BLaER1 (cell line): ENCODE results near the gene TBC1D1.

Experiments used
- H3K27ac ChIP-seq: shearing (Covaris generic); formaldehyde crosslinking; 2 replicates; pipeline ENCODE4 v1.8.1; 2022
- H3K27me3 ChIP-seq: shearing (Covaris generic); formaldehyde crosslinking; 2 replicates; pipeline ENCODE4 v1.8.1; 2022
- H3K36me3 ChIP-seq: shearing (Covaris generic); formaldehyde crosslinking; 2 replicates; pipeline ENCODE4 v1.8.1; 2022
- H3K4me1 ChIP-seq: shearing (Covaris generic); formaldehyde crosslinking; 2 replicates; pipeline ENCODE4 v1.8.1; 2022
- H3K4me2 ChIP-seq: shearing (Covaris generic); formaldehyde crosslinking; 2 replicates; pipeline ENCODE4 v1.8.1; 2022
- H3K4me3 ChIP-seq: shearing (Covaris generic); formaldehyde crosslinking; 2 replicates; pipeline ENCODE4 v1.8.1; 2022
- H3K9ac ChIP-seq: shearing (Covaris generic); formaldehyde crosslinking; 2 replicates; pipeline ENCODE4 v1.8.1; 2022
- H3K9me3 ChIP-seq: shearing (Covaris generic); formaldehyde crosslinking; 2 replicates; pipeline ENCODE4 v1.8.1; 2022
- H4K20me1 ChIP-seq: shearing (Covaris generic); formaldehyde crosslinking; 2 replicates; pipeline ENCODE4 v1.8.1; 2022
- Cebpa-rat ChIP-seq: shearing (Covaris generic); IDR thresholded peaks from 2 replicates; pipeline ENCODE4 v1.8.1; 2022

Gene TBC1D1

DNA sequence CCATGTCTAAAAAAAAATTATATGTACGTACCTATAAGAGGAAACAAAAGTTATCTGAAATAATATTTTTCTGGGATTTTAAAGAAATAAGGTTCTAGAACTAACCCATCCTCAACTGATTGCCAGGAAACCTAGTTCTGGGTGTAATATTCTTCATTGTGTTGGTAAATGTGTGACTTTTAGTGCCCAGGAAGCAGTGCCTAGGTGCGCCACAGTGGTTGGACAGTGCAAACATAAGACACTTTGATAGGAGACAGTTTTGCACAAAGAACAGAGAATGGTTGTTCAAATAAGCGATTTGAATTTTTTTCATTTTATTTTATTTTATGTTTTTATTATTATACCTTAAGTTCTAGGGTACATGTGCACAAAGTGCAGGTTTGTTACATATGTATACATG is 47.3 kb downstream of the TBC1D1 start:
- Histone ChIP-seq H3K36me3 (peaks cover 41% of the 10 kb centered on the region), H3K9ac (no peak overlapping the region), H3K4me1 (peaks cover 16% of the 10 kb centered on the region), H3K27ac (no peak overlapping the region), H3K9me3 (peaks cover 5% of the 10 kb centered on the region), H3K27me3 (no peaks in the 10 kb centered on the region), H3K4me2 (no peak overlapping the region), H3K4me3 (no peak overlapping the region), H4K20me1 (no peaks in the 10 kb centered on the region)
- no peak for TF ChIP-seq Cebpa-rat

DNA sequence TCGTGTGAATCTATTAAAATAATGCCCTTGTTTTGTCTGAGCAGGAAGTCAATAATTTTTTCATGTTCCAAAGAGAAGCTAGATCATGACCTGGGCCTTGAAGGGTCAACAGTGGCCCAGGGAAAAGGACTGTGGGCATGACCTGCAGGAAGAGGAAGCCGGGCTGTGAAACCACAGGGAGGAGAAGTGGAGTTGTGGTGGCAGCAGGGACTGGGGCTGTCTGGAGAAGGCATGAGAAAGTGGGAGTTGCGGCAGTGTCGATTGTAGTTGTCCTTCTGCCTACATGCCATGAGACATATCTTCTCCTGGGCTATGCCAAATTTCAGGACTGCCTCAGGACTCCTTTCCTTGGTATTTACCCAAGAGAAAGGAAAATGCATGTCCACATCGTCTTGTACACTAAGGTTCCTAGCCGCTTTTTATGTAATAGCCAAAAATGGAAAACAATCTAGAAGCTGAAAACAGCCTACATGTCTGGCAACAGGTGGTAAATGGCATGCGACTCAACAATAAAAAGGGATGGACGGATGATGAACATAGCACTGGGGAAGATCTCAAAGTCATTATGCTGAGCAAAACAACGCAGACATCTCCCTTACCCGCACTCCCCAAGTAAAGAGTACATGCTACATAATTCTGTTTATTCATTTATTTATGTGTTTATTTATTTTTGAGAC is 55.8 kb downstream of the TBC1D1 start:
- H3K36me3 ChIP-seq: peaks cover 36% of the 10 kb centered on the region
- 0 out of 2 replicates have a peak, but pooled peaks cover 11% of the 10 kb centered on the region for H4K20me1 ChIP-seq
- no peak overlapping the region for H3K9ac ChIP-seq
- H3K4me3 ChIP-seq: no peak overlapping the region
- H3K27ac ChIP-seq: no peak overlapping the region
- no peak for TF ChIP-seq Cebpa-rat
- H3K4me1 ChIP-seq: peaks cover 18% of the 10 kb centered on the region
- peak overlapping the region; percentile 23; the same call in 1 of the 2 replicates for H3K4me2 ChIP-seq
- peaks cover 10% of the 10 kb centered on the region for H3K9me3 ChIP-seq
- H3K27me3 ChIP-seq: no peaks in the 10 kb centered on the region

DNA sequence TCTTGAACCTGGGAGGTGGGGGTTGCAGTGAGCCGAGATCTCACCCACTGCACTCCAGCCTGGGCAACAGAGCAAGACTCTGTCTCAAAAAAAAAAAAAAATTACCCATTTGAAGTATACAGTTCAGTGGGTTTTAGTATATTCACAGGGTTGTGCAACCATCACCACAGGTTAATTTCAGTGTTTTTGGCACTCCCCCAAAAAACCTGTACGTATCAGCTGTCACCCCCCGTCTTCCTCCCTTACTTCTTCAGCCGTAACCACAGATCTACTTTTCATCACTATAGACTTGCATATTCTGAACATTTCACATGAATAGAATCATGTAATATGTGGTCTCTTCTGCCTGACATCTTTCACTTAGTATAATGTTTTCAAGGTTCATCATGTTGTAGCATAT is 57.7 kb downstream of the TBC1D1 start:
- no peak overlapping the region for H3K27ac ChIP-seq
- no peaks in the 10 kb centered on the region for H3K27me3 ChIP-seq
- H4K20me1 ChIP-seq: 0 out of 2 replicates have a peak, but pooled peaks cover 11% of the 10 kb centered on the region
- peaks cover 10% of the 10 kb centered on the region for H3K9me3 ChIP-seq
- no peak overlapping the region for H3K9ac ChIP-seq
- H3K36me3 ChIP-seq: peaks cover 44% of the 10 kb centered on the region
- no peak overlapping the region for H3K4me3 ChIP-seq
- TF ChIP-seq Cebpa-rat: no peak
- H3K4me1 ChIP-seq: peaks cover 18% of the 10 kb centered on the region
- no peak overlapping the region; the same call in 1 of the 2 replicates for H3K4me2 ChIP-seq

DNA sequence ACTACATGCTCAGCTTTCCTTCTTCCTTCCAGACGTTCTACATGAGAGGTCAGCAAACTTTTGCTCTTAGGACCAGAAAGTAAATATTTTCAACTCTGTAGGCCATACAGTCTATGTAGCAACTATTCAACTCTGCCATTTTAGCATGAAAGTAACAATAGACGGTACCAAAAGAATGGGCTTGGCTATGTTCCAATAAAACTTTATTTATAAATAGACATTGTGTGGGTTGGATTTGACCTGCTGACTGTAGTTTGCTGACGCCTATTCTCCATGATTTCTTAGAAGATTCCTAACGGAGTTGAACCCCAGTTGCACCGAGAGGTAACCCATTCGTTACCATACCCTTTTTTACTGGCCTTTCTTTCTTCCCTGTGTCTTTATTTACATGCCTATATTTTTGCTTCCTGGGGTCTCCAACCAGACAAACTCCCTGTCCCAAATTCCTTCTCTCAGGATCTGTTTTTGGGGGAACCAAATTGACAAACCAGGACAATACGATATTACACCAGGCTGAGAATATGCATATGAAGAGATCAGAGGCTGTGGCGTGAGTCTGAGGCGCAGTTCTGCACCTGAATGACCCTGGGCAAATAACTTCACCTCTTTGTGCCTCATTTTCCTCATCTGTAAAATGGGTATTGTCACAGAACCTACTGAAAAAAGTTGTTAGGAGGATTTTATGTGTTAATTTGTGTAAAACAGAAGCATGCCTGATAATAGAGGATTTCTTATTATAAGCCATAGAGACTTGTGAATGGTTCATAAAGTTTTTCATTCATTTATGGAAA is 58.9 kb downstream of the TBC1D1 start:
- no peak for TF ChIP-seq Cebpa-rat
- H4K20me1 ChIP-seq: 0 out of 2 replicates have a peak, but pooled peaks cover 11% of the 10 kb centered on the region
- no peak overlapping the region for H3K27ac ChIP-seq
- H3K27me3 ChIP-seq: no peaks in the 10 kb centered on the region
- H3K4me1 ChIP-seq: peaks cover 18% of the 10 kb centered on the region
- H3K9ac ChIP-seq: no peak overlapping the region
- peaks cover 44% of the 10 kb centered on the region for H3K36me3 ChIP-seq
- no peak overlapping the region for H3K4me3 ChIP-seq
- H3K9me3 ChIP-seq: peaks cover 14% of the 10 kb centered on the region
- no peak overlapping the region for H3K4me2 ChIP-seq

- Histone ChIP-seq H3K4me2 (no peak overlapping the region), H3K4me3 (no peak overlapping the region), H3K27me3 (no peaks in the 10 kb centered on the region), H3K9ac (no peak overlapping the region), H3K36me3 (peaks cover 35% of the 10 kb centered on the region), H3K27ac (no peak overlapping the region), H4K20me1 (0 out of 2 replicates have a peak, but pooled peaks cover 2% of the 10 kb centered on the region), H3K9me3 (peaks cover 14% of the 10 kb centered on the region), H3K4me1 (peaks cover 11% of the 10 kb centered on the region)
- no peak for TF ChIP-seq Cebpa-rat
Measured at GRCh38 chr4:37951461-37952352, 60.8 kb downstream of the TBC1D1 start.

DNA sequence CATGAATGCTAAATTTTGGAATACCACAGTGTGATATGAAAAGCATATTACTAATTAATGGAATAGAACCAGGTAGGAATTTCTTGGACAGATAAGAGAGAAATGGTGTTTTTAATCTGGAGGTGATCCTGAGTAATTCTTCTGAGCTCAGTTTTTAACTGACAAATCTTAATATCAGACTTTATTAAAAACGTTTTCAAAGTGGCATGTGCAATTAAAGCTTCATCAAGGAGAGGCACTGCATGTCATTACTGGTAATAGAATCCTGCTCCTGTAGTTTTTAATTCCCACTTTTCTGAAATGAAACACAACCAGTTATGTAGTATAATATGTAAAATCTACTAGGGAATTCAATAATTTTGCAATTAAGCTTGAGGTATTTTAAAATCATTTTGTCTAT is 62.3 kb downstream of the TBC1D1 start:
- no peaks in the 10 kb centered on the region for H3K27me3 ChIP-seq
- peaks cover 6% of the 10 kb centered on the region for H3K4me1 ChIP-seq
- peaks cover 23% of the 10 kb centered on the region for H3K36me3 ChIP-seq
- H4K20me1 ChIP-seq: no peaks in the 10 kb centered on the region
- H3K27ac ChIP-seq: no peak overlapping the region
- H3K4me3 ChIP-seq: no peak overlapping the region
- no peak overlapping the region for H3K9ac ChIP-seq
- no peak for TF ChIP-seq Cebpa-rat
- peaks cover 5% of the 10 kb centered on the region for H3K9me3 ChIP-seq
- H3K4me2 ChIP-seq: no peak overlapping the region

DNA sequence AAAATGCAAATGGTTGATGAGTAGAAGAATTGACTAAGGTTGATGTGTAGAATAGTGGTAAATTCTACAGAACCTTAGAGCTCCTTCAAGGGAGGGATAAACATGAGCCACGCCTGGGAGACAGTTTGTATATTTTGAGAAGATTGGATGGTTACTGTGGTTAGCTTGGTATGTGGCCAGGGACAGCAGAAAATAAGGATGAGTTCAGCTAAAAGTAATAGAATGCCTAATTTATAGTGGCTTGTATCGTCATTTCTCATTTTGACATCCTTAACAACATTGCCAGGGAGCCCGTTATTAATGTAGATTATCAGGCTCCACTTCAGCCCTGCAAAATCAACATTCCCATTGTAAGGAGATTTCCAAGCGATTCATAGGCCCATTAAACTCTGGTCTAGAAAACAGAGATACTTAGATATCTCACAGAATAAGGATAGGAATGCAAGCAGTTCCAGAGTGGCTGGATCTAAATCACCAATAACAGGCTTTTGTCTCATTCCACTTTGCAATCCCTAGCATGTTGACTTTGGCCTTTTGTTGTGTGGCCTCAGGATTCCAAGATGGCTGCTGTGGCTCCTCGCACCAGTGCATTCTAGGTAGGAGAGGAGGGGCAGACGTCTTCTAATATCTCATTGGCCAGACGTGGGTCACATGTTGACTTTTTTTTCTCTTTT is 62.9 kb downstream of the TBC1D1 start:
- Histone ChIP-seq H4K20me1 (no peaks in the 10 kb centered on the region), H3K4me1 (no peaks in the 10 kb centered on the region; the same call in 1 of the 2 replicates), H3K4me3 (no peak overlapping the region), H3K4me2 (no peak overlapping the region), H3K9me3 (0 out of 2 replicates have a peak, but pooled peaks cover 4% of the 10 kb centered on the region), H3K9ac (no peak overlapping the region), H3K27me3 (no peaks in the 10 kb centered on the region), H3K27ac (no peak overlapping the region), H3K36me3 (peaks cover 21% of the 10 kb centered on the region)
- TF ChIP-seq Cebpa-rat: no peak

DNA sequence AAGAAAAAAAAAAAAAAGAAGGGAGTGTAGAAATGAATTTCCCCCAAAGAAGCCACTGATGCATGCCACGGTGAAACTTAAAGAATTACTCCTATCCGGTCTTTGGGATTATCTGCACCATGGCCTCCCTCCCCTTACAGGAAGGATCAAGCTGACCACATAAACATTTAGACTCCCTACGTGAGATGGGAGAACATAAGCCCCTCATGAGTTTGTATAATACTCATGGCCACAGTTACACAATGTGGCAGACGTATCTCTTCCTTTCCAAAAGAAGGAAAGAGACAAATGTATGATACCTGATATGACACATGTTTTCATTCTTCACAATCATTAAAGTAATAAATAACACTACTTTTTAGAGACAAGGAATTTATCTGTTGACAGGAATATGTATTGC is 66.1 kb downstream of the TBC1D1 start:
- H3K4me2 ChIP-seq: no peak overlapping the region
- H3K4me1 ChIP-seq: no peaks in the 10 kb centered on the region
- H3K27me3 ChIP-seq: no peaks in the 10 kb centered on the region
- no peak overlapping the region for H3K4me3 ChIP-seq
- H4K20me1 ChIP-seq: no peaks in the 10 kb centered on the region
- 0 out of 2 replicates have a peak, but pooled peaks cover 4% of the 10 kb centered on the region for H3K9me3 ChIP-seq
- peaks cover 11% of the 10 kb centered on the region for H3K36me3 ChIP-seq
- H3K27ac ChIP-seq: no peak overlapping the region
- H3K9ac ChIP-seq: no peak overlapping the region
- TF ChIP-seq Cebpa-rat: no peak

DNA sequence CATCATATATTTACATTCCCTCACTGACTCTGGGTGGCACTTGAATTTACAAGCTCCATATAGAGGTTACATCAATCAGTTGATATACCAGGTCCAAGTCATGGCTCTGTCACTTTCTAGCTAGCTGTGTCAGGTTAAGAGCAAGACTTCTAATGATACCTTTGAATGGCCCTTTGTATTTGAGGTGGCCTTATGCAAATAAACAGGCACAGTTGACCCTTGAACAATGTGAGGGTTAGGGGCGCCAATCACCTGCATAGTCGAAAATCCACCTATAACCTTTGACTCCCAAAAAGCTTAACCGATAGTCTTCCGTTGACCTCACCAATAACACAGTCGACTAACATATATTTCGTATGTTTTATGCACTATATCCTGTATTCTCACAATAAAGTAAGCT is 68.0 kb downstream of the TBC1D1 start:
- no peaks in the 10 kb centered on the region for H4K20me1 ChIP-seq
- H3K9me3 ChIP-seq: 0 out of 2 replicates have a peak, but pooled peaks cover 1% of the 10 kb centered on the region
- H3K36me3 ChIP-seq: peaks cover 2% of the 10 kb centered on the region; the same call in 1 of the 2 replicates
- peaks cover 4% of the 10 kb centered on the region for H3K4me1 ChIP-seq
- H3K27me3 ChIP-seq: no peaks in the 10 kb centered on the region
- no peak overlapping the region for H3K27ac ChIP-seq
- H3K4me3 ChIP-seq: no peak overlapping the region
- H3K4me2 ChIP-seq: no peak overlapping the region
- H3K9ac ChIP-seq: no peak overlapping the region
- no peak for TF ChIP-seq Cebpa-rat
